HFFc6 (cell line): ENCODE results near the gene NSMCE1. TPM values are rescaled to one million over a fixed set of nuclear protein-coding genes. Genes with fewer than 3 reads are reported as not detected.

Experiments used
- DNase-seq: peaks from one replicate; pipeline ENCODE4 v3.0.0-alpha.2; 2018
- H3K27ac Mint-ChIP-seq: 2 replicates; pipeline ENCODE4 v1.8.0; 2020; ENCODE audit warnings: mild to moderate bottlenecking, mixed read lengths
- H3K27me3 Mint-ChIP-seq: 2 replicates; pipeline ENCODE4 v1.8.0; 2021; ENCODE audit warnings: mild to moderate bottlenecking, moderate library complexity, mixed read lengths; ENCODE audit not compliant: insufficient read depth
- H3K36me3 Mint-ChIP-seq: 2 replicates; pipeline ENCODE4 v1.8.0; 2021; ENCODE audit warnings: low read depth, mixed read lengths
- H3K4me1 Mint-ChIP-seq: 2 replicates; pipeline ENCODE4 v1.8.0; 2020; ENCODE audit warnings: low read depth, mixed read lengths
- H3K4me3 Mint-ChIP-seq: 2 replicates; pipeline ENCODE4 v1.8.0; 2020; ENCODE audit warnings: mild to moderate bottlenecking, moderate library complexity, mixed read lengths
- H3K9me3 Mint-ChIP-seq: 2 replicates; pipeline ENCODE4 v1.8.0; 2020; ENCODE audit warnings: mild to moderate bottlenecking, mixed read lengths
- total RNA-seq, 6 experiments: library from RNA; stranded (reverse); fragmentation: NEBNext Ultra II Directional; extraction: Animal tissue kit (Norgen Biotek cat#: 25700); gene quantifications; 2 replicates in 1 of 6; 3 replicates in 5 of 6; pipeline ENCODE4 v1.2.3, GENCODE V29; 2021
- TF ChIP-seq, protein P1 (sequence below): fragments of 200-600 bp; sonication (generic); IDR thresholded peaks from 2 replicates; pipeline ENCODE4 v1.5.0; 2021; ENCODE audit warnings: antibody characterized with exemption, mild to moderate bottlenecking

The NSMCE1 gene
- total RNA-seq, 6 experiments from 2014 or later, result 63.6 to 71.3 (median 66.5) TPM

GRCh38 chr16:27216297-27216885, 52.2 kb downstream of the NSMCE1 start:
- H3K27ac Mint-ChIP-seq, result no peak overlapping the region
- no peaks in the 10 kb centered on the region for H3K4me1 Mint-ChIP-seq
- no peaks in the 10 kb centered on the region; the same call in none of the 2 replicates for H3K27me3 Mint-ChIP-seq
- DNase-seq, result no peak
- H3K36me3 Mint-ChIP-seq, result no peaks in the 10 kb centered on the region
- no peaks in the 10 kb centered on the region for H3K9me3 Mint-ChIP-seq
- no peak overlapping the region for H3K4me3 Mint-ChIP-seq
- TF ChIP-seq, protein P1, sequence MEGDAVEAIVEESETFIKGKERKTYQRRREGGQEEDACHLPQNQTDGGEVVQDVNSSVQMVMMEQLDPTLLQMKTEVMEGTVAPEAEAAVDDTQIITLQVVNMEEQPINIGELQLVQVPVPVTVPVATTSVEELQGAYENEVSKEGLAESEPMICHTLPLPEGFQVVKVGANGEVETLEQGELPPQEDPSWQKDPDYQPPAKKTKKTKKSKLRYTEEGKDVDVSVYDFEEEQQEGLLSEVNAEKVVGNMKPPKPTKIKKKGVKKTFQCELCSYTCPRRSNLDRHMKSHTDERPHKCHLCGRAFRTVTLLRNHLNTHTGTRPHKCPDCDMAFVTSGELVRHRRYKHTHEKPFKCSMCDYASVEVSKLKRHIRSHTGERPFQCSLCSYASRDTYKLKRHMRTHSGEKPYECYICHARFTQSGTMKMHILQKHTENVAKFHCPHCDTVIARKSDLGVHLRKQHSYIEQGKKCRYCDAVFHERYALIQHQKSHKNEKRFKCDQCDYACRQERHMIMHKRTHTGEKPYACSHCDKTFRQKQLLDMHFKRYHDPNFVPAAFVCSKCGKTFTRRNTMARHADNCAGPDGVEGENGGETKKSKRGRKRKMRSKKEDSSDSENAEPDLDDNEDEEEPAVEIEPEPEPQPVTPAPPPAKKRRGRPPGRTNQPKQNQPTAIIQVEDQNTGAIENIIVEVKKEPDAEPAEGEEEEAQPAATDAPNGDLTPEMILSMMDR, result no peak

DNA sequence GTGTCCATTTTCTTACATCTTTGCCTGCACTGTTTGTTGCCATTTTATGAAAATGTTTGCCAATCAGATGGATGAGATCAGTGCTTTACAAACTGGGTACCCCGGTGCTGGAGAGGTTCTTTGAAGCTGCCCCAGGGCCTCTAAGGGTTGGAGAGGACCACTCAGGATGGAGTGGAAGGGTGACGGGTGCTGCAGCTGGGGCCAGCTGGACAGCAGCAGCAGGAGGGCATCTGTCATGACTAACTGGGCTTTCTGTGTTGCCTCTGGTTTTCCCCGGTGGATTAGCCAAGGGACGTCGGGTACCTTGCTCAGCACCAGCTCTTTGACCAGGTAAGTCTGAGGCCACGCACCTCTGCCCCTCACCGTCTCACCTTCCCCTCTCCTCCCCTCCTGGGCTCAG, 52.9 kb downstream of the NSMCE1 start:
- no peak for DNase-seq
- H3K4me1 Mint-ChIP-seq, result no peaks in the 10 kb centered on the region
- no peak overlapping the region for H3K27ac Mint-ChIP-seq
- no peaks in the 10 kb centered on the region; the same call in none of the 2 replicates for H3K27me3 Mint-ChIP-seq
- TF ChIP-seq, protein P1, result no peak
- H3K4me3 Mint-ChIP-seq, result no peak overlapping the region
- no peaks in the 10 kb centered on the region for H3K9me3 Mint-ChIP-seq
- H3K36me3 Mint-ChIP-seq, result no peaks in the 10 kb centered on the region

DNA sequence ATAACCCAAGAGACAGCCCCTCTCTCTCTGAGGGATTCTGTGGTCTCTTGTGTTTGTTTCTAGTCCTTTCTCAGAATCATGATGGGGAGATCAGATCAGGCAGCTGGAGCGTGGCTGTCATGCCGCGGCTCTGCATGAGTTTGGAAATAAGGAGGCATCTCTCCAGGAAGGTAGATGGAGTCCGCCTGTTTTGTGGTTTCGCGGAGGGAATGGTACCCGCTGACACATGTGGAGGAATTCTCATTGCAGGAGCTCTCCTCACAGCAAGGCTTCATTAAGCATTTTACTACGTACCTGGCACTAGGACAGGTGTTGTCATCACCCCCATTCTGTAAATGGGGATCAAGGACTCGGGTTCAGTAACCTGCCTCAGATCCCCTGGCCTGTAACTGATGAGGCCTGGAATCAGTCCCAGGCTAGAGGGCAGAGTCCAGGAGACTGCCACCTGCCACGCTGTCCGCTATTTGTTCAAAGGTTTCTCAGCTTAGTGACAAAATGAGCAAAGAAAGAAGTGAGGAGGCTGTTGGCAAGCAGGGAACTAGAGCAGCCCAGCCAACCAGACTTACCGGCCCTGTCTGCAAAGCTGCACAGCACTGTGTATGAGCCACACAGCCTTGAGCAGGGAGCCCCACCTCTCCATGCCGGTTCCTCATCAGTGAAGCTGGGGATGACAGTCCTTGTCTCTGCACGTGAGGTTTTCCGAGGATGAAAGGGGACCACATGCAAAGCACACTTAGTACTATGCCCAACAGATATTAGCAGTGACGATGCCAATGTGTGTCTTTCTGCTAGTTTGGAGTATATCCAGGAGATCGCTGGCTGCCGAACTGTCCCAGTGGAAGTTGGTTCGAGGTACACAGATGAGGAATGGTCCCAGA, 54.2 kb downstream of the NSMCE1 start:
- no peaks in the 10 kb centered on the region for H3K4me1 Mint-ChIP-seq
- no peak overlapping the region for H3K4me3 Mint-ChIP-seq
- no peak overlapping the region for H3K27ac Mint-ChIP-seq
- no peaks in the 10 kb centered on the region for H3K9me3 Mint-ChIP-seq
- H3K36me3 Mint-ChIP-seq, result no peaks in the 10 kb centered on the region
- no peaks in the 10 kb centered on the region; the same call in none of the 2 replicates for H3K27me3 Mint-ChIP-seq
- DNase-seq, result no peak
- TF ChIP-seq, protein P1, result no peak

GRCh38 chr16:27211026-27211425, 57.5 kb downstream of the NSMCE1 start:
- no peak for DNase-seq

DNA sequence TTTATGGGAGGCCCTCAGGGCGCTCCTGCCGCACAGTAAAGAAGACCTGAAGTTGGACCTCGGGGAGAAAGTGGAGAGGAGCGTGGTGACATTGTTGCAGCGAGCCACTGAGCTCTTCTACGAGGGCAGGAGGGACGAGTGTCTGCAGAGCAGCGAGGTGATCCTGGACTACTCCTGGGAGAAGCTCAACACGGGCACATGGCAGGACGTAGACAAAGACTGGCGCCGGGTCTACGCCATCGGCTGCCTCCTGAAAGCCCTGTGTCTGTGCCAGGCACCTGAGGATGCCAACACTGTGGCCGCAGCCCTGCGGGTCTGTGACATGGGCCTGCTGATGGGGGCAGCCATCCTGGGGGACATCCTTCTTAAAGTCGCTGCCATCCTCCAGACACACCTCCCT, 58.4 kb downstream of the NSMCE1 start:
- no peak for DNase-seq
- TF ChIP-seq, protein P1, result no peak
- H3K4me3 Mint-ChIP-seq, result no peak overlapping the region
- H3K27ac Mint-ChIP-seq, result no peak overlapping the region
- H3K4me1 Mint-ChIP-seq, result no peaks in the 10 kb centered on the region
- no peaks in the 10 kb centered on the region; the same call in 1 of the 2 replicates for H3K27me3 Mint-ChIP-seq
- no peaks in the 10 kb centered on the region for H3K9me3 Mint-ChIP-seq
- no peaks in the 10 kb centered on the region for H3K36me3 Mint-ChIP-seq

More at GRCh38 chr16:27211026-27211425, 57.5 kb downstream of the NSMCE1 start:
- no peaks in the 10 kb centered on the region; the same call in 1 of the 2 replicates for H3K27me3 Mint-ChIP-seq
- H3K9me3 Mint-ChIP-seq, result no peaks in the 10 kb centered on the region
- no peak overlapping the region for H3K27ac Mint-ChIP-seq
- TF ChIP-seq, protein P1, result no peak
- no peaks in the 10 kb centered on the region for H3K4me1 Mint-ChIP-seq
- H3K36me3 Mint-ChIP-seq, result no peaks in the 10 kb centered on the region
- no peak overlapping the region for H3K4me3 Mint-ChIP-seq
